ENCODE data around the gene TSPO. TPM values are rescaled to one million over a fixed set of nuclear protein-coding genes. Genes with fewer than 3 reads are reported as not detected.

Gene TSPO
- total and polyA plus RNA-seq, 2 of the 13 experiments (the other 11 are each of a cell fraction or from before 2014, with no cell fraction given): 0.46 to 1.4 TPM

GRCh38 chr22:43136801-43137200 is 14.6 kb upstream of the TSPO start (continued):
- no peak for TF ChIP-seq AKNA (CRISPR knock-in tag; IDR thresholded peaks at IDR 0.05; ENCODE audit: borderline replicate concordance)

- FAIRE-seq: no peak
- ATAC-seq: peak; percentile 95
- intact Hi-C loops (cut with micrococcal nuclease; ENCODE audit: unreplicated experiment): loop anchor here (5.0 kb wide), 1 partner anchor 36 kb away; no protein-coding TSS in a partner anchor
- ChIA-PET CTCF (ENCODE audit: low intra/inter-chr PET ratio, low total read pairs) (no interaction called here), POLR2A (interaction anchor here (0.7 to 1.5 kb wide), 3 partner anchors 16 to 120 kb away, joined by 3 to 4 read pairs (median 3); no protein-coding TSS in a partner anchor)
- peak; percentile 61 for DNase-seq (ENCODE audit: low spot score)
- TSS peak; percentile 70 for BruUV-seq (replicated peaks)
- Histone ChIP-seq H3K27ac (ENCODE audit: extremely low read length, insufficient read depth, low read length) (peak within 1 kb of the TSS; percentile 62), H3K9me3 (ENCODE audit: low read length) (no peaks in the 10 kb centered on the region), H3K27me3 (ENCODE audit: control insufficient read depth in 1 of 2, insufficient read depth in 2 of 2, low read length in 2 of 2) (peaks cover 2 to 3% of the 10 kb centered on the region in 2 experiments; a peak in 3 of 5 replicates), H4K20me1 (ENCODE audit: insufficient read depth, low read length) (no peaks in the 10 kb centered on the region), H3K4me1 (ENCODE audit: insufficient read depth, low read length) (peaks cover 22% of the 10 kb centered on the region), H3K9ac (ENCODE audit: insufficient read depth, low read depth, low read length) (peak within 1 kb of the TSS; percentile 75), H3K4me3 (replicated peaks in 1 of 3; ENCODE audit: insufficient read depth in 1 of 3, low read depth in 2 of 3, low read length in 3 of 3) (peak within 1 kb of the TSS; percentile 79 to 85 (median 85)), H2AFZ (ENCODE audit: low read length) (peak within 1 kb of the TSS; percentile 93), H3K79me2 (ENCODE audit: insufficient read depth, low read length) (peaks cover 8% of the 10 kb centered on the region), H3K36me3 (replicated peaks in 1 of 2; ENCODE audit: control insufficient read depth in 1 of 2, insufficient read depth in 2 of 2, low read length in 2 of 2) (peaks cover 8 to 26% of the 10 kb centered on the region in 2 experiments; a peak in 4 of 5 replicates), H3K4me2 (ENCODE audit: low read depth, low read length) (peak within 1 kb of the TSS; percentile 82)
- in situ Hi-C loops (cut with HindIII; ENCODE audit: extremely low pct_ligation_motif_present, low pct_unique_long_range_greater_than_20kb): no loop called here
- 1% methylated on average over 8 of the region's 83 CpGs for WGBS (ENCODE audit: low lambda C conversion rate)
- peak; percentile 99 for TF ChIP-seq KAT8 (CRISPR knock-in tag; IDR thresholded peaks at IDR 0.05)
- no peak; the same call in 1 of the 2 replicates for TF ChIP-seq ZNF431 (CRISPR knock-in tag; IDR thresholded peaks at IDR 0.05; ENCODE audit: borderline replicate concordance, low read depth)
- no peak for TF ChIP-seq ZNF460 (CRISPR knock-in tag; IDR thresholded peaks at IDR 0.05; ENCODE audit: borderline replicate concordance)
- no peak for TF ChIP-seq TRIM24 (CRISPR knock-in tag; IDR thresholded peaks at IDR 0.05)
- no peak for TF ChIP-seq ZNF780A (CRISPR knock-in tag; IDR thresholded peaks at IDR 0.05)
- TF ChIP-seq POGK (CRISPR knock-in tag; conservative IDR thresholded peaks at IDR 0.05): peak; percentile 90
- peak; percentile 91 for TF ChIP-seq KDM3A (CRISPR knock-in tag; IDR thresholded peaks at IDR 0.05; ENCODE audit: low read depth)
- TF ChIP-seq ELK4 (CRISPR knock-in tag; IDR thresholded peaks at IDR 0.05; ENCODE audit: borderline replicate concordance): peak; percentile 96; the same call in 1 of the 2 replicates
- TF ChIP-seq YY1 (IDR thresholded peaks at IDR 0.05; ENCODE audit: insufficient read depth, insufficient replicate concordance, low read depth, low read length): peak; percentile 78
- TF ChIP-seq PAX8 (CRISPR knock-in tag; IDR thresholded peaks at IDR 0.05; ENCODE audit: borderline replicate concordance): no peak
- peak; percentile 98 for TF ChIP-seq GATAD1 (CRISPR knock-in tag; IDR thresholded peaks at IDR 0.05)
- no peak for TF ChIP-seq SMAD1 (CRISPR knock-in tag; IDR thresholded peaks at IDR 0.05; ENCODE audit: borderline replicate concordance, low read depth)
Measured at GRCh38 chr22:43142880-43143562, 8.3 kb upstream of the TSPO start, which contains the start of gene MCAT. Gene MCAT (minus strand): TSS chr22:43143398. CDS start chr22:43143348, 50 bp downstream.

All from HepG2 (cell line).